Stimulated activated CD8-positive, alpha-beta memory T cell treated with anti-CD3 and anti-CD28 coated beads, Interleukin-15, amount 100 ng/mL, for 4 hours (primary cell): ENCODE data around the gene JARID2.

Experiments
- DNase-seq, 2 donors: peaks; one replicate each; pipeline ENCODE4 v3.0.0-alpha.2; 2020; ENCODE audit warnings: low read depth in 2 of 2

JARID2 gene

GRCh38 chr6:15520626-15521203 lies 274.8 kb downstream of the JARID2 start:
- DNase-seq, result no peak

- no peak for DNase-seq
Measured at GRCh38 chr6:15521582-15521981, 275.7 kb downstream of the JARID2 start.

- DNase-seq, result no peak
Measured at GRCh38 chr6:15522026-15522425, 276.2 kb downstream of the JARID2 start.

- no peak for DNase-seq
Measured at GRCh38 chr6:15522427-15522826, 276.6 kb downstream of the JARID2 start.

GRCh38 chr6:15522856-15523529 lies 277.1 kb downstream of the JARID2 start:
- DNase-seq, result no peak

- DNase-seq, result no peak
Measured at GRCh38 chr6:15523679-15524630, 278.1 kb downstream of the JARID2 start.

GRCh38 chr6:15524861-15525401 lies 279.1 kb downstream of the JARID2 start:
- no peak for DNase-seq

- no peak for DNase-seq
Measured at GRCh38 chr6:15526212-15526701, 280.4 kb downstream of the JARID2 start.

- DNase-seq, result no peak
Measured at GRCh38 chr6:15527838-15528617, 282.2 kb downstream of the JARID2 start.

GRCh38 chr6:15528870-15529269 lies 283.0 kb downstream of the JARID2 start:
- no peak for DNase-seq

- no peak for DNase-seq
Measured at GRCh38 chr6:15530411-15530810, 284.5 kb downstream of the JARID2 start.

GRCh38 chr6:15531973-15532372 lies 286.1 kb downstream of the JARID2 start:
- DNase-seq, result no peak

GRCh38 chr6:15533379-15534026 lies 287.6 kb downstream of the JARID2 start:
- DNase-seq, result no peak

GRCh38 chr6:15534974-15535373 lies 289.1 kb downstream of the JARID2 start:
- DNase-seq, result no peak

GRCh38 chr6:15535495-15536197 lies 289.8 kb downstream of the JARID2 start:
- no peak for DNase-seq

GRCh38 chr6:15536198-15536955 lies 290.5 kb downstream of the JARID2 start:
- no peak for DNase-seq

GRCh38 chr6:15538106-15538505 lies 292.2 kb downstream of the JARID2 start:
- no peak for DNase-seq

GRCh38 chr6:15538766-15539495 lies 293.1 kb downstream of the JARID2 start:
- no peak for DNase-seq
